B cell (primary cell): ENCODE data around the gene INPP4A. TPM values are rescaled to one million over a fixed set of nuclear protein-coding genes. Genes with fewer than 3 reads are reported as not detected.

ENCODE experiments used
- ATAC-seq: fragments of 200-7000 bp; cut with Tn5 transposase; one replicate; pipeline ENCODE4 v1.10.0; 2021; ENCODE audit warnings: low read depth, mild to moderate bottlenecking, moderate number of reproducible peaks, moderate library complexity
- CTCF ChIA-PET: fragments of 350-600 bp; sonication (Branson Sonifier 250); formaldehyde crosslinking; loops from one replicate; lab custom pipeline; 2021; ENCODE audit warnings: antibody characterized with exemption, inconsistent platforms; lab: Charles Lee
- POLR2A ChIA-PET: fragments of 350-600 bp; sonication (Branson Sonifier 250); formaldehyde crosslinking; loops from one replicate; lab custom pipeline; 2021; ENCODE audit warnings: antibody characterized with exemption; lab: Charles Lee
- DNase-seq: peaks from one replicate; pipeline ENCODE4 v3.0.0; 2013
- H2AFZ ChIP-seq: 2 replicates; pipeline ENCODE4 v1.6.1; 2012; ENCODE audit warnings: mild to moderate bottlenecking, low read depth, low read length; ENCODE audit not compliant: insufficient read depth, poor library complexity, severe bottlenecking
- H3K27ac ChIP-seq, 2 donors: 1 replicate in 1 of 2; 2 replicates in 1 of 2; pipeline ENCODE4 v1.5.1; 2012 to 2013; ENCODE audit warnings: low read length in 2 of 2, mild to moderate bottlenecking in 2 of 2, moderate library complexity in 1 of 2
- H3K27me3 ChIP-seq, 4 experiments: fragments of 200-600 bp in 1 of 4; sonication (generic) in 1 of 4; replicated peaks in 1 of 4; 1 replicate in 2 of 4; 2 replicates in 2 of 4; pipeline versions ENCODE4 v1.6.1 to v1.7.0; 2013 to 2016; ENCODE audit warnings: low read length in 3 of 4, mild to moderate bottlenecking in 2 of 4, mixed read lengths in 1 of 4, moderate library complexity in 1 of 4; ENCODE audit not compliant: insufficient read depth in 4 of 4, control insufficient read depth in 3 of 4; ENCODE audit errors: control extremely low read depth in 1 of 4
- H3K36me3 ChIP-seq, 2 experiments: replicated peaks in 1 of 2; 1 replicate in 1 of 2; 2 replicates in 1 of 2; pipeline versions ENCODE4 v1.6.1 to v1.7.1; 2013; ENCODE audit warnings: low read length in 1 of 2; ENCODE audit not compliant: insufficient read depth in 2 of 2, control insufficient read depth in 1 of 2; ENCODE audit errors: control extremely low read depth in 1 of 2, extremely low read depth in 1 of 2
- H3K4me1 ChIP-seq, 2 donors: fragments of 200-600 bp in 1 of 2; sonication (generic) in 1 of 2; 1 replicate in 1 of 2; 2 replicates in 1 of 2; pipeline versions ENCODE4 v1.5.1 to v1.6.1; 2013 to 2017; ENCODE audit warnings: low read length in 2 of 2; ENCODE audit not compliant: control insufficient read depth in 2 of 2, insufficient read depth in 2 of 2
- H3K4me2 ChIP-seq: replicated peaks from 2 replicates; pipeline ENCODE3; 2012; ENCODE audit warnings: mild to moderate bottlenecking, low read depth, low read length; ENCODE audit not compliant: poor library complexity, severe bottlenecking
- H3K4me3 ChIP-seq, 5 experiments: fragments of 200-600 bp in 1 of 5; sonication (generic) in 1 of 5; 1 replicate in 3 of 5; 2 replicates in 2 of 5; pipeline versions ENCODE4 v1.5.1 to v1.7.0; 2011 to 2016; ENCODE audit warnings: low read length in 4 of 5, mild to moderate bottlenecking in 4 of 5, low read depth in 2 of 5, control low read depth in 1 of 5, moderate library complexity in 1 of 5; ENCODE audit not compliant: insufficient read depth in 1 of 5; ENCODE audit errors: control extremely low read depth in 1 of 5, extremely low read depth in 1 of 5
- H3K79me2 ChIP-seq: fragments of 200-600 bp; sonication (generic); one replicate; pipeline ENCODE4 v1.6.0; 2016; ENCODE audit warnings: low read length; ENCODE audit not compliant: control insufficient read depth, insufficient read depth
- H3K9ac ChIP-seq: fragments of 200-600 bp; sonication (generic); 2 replicates; pipeline ENCODE4 v1.6.1; 2017; ENCODE audit warnings: mild to moderate bottlenecking, low read length, moderate library complexity
- H3K9me3 ChIP-seq, 3 donors: one replicate each; pipeline versions ENCODE4 v1.6.1 to v1.7.1; 2013; ENCODE audit warnings: low read length in 2 of 3; ENCODE audit not compliant: control insufficient read depth in 2 of 3, insufficient read depth in 1 of 3; ENCODE audit errors: control extremely low read depth in 1 of 3
- H4K20me1 ChIP-seq: 2 replicates; pipeline ENCODE4 v1.6.0; 2012; ENCODE audit warnings: mild to moderate bottlenecking, low read length; ENCODE audit not compliant: insufficient read depth, control insufficient read depth, poor library complexity, severe bottlenecking
- H3K27ac Mint-ChIP-seq: one replicate; pipeline ENCODE4 v1.8.0; 2021; ENCODE audit warnings: mixed read lengths
- H3K27me3 Mint-ChIP-seq: one replicate; pipeline ENCODE4 v1.8.0; 2021; ENCODE audit warnings: mixed read lengths
- H3K4me1 Mint-ChIP-seq: one replicate; pipeline ENCODE4 v1.8.0; 2021; ENCODE audit warnings: mixed read lengths
- H3K4me3 Mint-ChIP-seq: one replicate; pipeline ENCODE4 v1.8.0; 2021; ENCODE audit warnings: mixed read lengths
- H3K9me3 Mint-ChIP-seq: one replicate; pipeline ENCODE4 v1.8.0; 2022; ENCODE audit warnings: mixed read lengths; ENCODE audit not compliant: insufficient read depth
- EZH2 ChIP-seq: IDR thresholded peaks from 2 replicates; pipeline ENCODE4 v1.6.1; 2012; ENCODE audit warnings: borderline replicate concordance, low read depth, mild to moderate bottlenecking, moderate library complexity, low read length; ENCODE audit not compliant: insufficient read depth, poor library complexity, severe bottlenecking
- WGBS: methylation state at CpG from one replicate; pipeline ENCODE4 v1.1.5; 2013; ENCODE audit warnings: missing lambda C conversion rate; ENCODE audit not compliant: insufficient coverage; 5-methylcytosine and 5-hydroxymethylcytosine counted together
- intact Hi-C: fragments of 100-400 bp; cut with micrococcal nuclease; formaldehyde crosslinking; loops from one replicate; pipeline ENCODE4 v1.10.0; 2022
- polyA plus RNA-seq: library from polyadenylated mRNA; depleted of rRNA; stranded (reverse); fragments of >200 nt; gene quantifications from 2 replicates; pipeline ENCODE4 v1.2.3, GENCODE V29; 2012
- total RNA-seq, 2 donors: library from RNA; stranded (reverse); fragments of 120-200 nt in 1 of 2; gene quantifications; 1 replicate in 1 of 2; 2 replicates in 1 of 2; pipeline versions ENCODE4 v1.2.3 to v1.2.4, GENCODE V29; 2013 to 2022
- TF ChIP-seq, protein P1 (sequence below): fragments of 200-600 bp; IDR thresholded peaks from one replicate; pipeline ENCODE4 v1.8.0; 2022; ENCODE audit warnings: antibody characterized with exemption, mild to moderate bottlenecking

Gene INPP4A
- total and polyA plus RNA-seq, 2 donors (not counting 1 experiment from before 2014, with no cell fraction given) = 10.7 to 22.5 TPM

DNA sequence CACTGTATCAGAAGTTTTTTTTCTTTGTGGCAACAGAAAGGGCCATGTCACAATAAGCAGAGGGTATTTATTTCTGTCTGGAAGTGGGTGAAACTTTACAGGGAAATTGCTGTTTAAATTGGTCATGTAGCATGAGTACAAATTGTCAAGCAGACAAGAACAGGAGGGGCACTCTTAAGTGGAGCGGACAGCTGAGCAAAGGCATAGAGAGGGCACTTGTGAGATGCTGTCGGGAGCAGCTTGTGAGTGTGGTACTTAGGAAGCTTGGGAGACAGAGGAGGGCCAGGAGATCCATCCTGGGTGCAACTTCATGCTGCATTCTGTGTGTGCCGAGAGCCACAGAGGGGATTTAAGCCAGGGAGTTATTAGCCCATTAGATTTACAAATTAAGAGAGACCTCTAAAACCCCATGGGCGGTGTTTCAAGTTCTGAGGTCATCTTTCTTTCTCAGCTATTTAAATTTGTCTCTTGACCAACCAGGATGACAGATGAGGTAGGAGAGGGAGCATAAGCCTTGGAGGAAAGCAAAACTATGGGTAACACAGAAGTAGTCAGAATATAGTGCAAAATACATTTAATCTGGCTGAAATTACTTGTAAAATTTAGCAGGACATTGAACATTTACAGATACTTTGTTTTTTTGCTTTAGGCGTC lies 30.4 kb downstream of the INPP4A start:
- H3K27ac Mint-ChIP-seq = no peak overlapping the region
- no peak overlapping the region for H2AFZ ChIP-seq
- peaks cover 70% of the 10 kb centered on the region for H3K4me1 Mint-ChIP-seq
- 100% methylated on average over 2 of the region's 5 CpGs for WGBS
- H3K27ac ChIP-seq = no peak overlapping the region
- peaks cover 0 to 4% (median 0%) of the 10 kb centered on the region in 4 experiments for H3K27me3 ChIP-seq
- no peaks in the 10 kb centered on the region for H4K20me1 ChIP-seq
- peaks cover 85% of the 10 kb centered on the region for H3K79me2 ChIP-seq
- no peaks in the 10 kb centered on the region for H3K36me3 ChIP-seq
- POLR2A ChIA-PET = no interaction called here
- DNase-seq (no peak), ATAC-seq (no peak)
- TF ChIP-seq EZH2 = no peak
- TF ChIP-seq, protein P1, sequence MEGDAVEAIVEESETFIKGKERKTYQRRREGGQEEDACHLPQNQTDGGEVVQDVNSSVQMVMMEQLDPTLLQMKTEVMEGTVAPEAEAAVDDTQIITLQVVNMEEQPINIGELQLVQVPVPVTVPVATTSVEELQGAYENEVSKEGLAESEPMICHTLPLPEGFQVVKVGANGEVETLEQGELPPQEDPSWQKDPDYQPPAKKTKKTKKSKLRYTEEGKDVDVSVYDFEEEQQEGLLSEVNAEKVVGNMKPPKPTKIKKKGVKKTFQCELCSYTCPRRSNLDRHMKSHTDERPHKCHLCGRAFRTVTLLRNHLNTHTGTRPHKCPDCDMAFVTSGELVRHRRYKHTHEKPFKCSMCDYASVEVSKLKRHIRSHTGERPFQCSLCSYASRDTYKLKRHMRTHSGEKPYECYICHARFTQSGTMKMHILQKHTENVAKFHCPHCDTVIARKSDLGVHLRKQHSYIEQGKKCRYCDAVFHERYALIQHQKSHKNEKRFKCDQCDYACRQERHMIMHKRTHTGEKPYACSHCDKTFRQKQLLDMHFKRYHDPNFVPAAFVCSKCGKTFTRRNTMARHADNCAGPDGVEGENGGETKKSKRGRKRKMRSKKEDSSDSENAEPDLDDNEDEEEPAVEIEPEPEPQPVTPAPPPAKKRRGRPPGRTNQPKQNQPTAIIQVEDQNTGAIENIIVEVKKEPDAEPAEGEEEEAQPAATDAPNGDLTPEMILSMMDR = no peak
- peaks cover 0 to 5% (median 0%) of the 10 kb centered on the region in 3 donors for H3K9me3 ChIP-seq
- H3K4me2 ChIP-seq = no peak overlapping the region
- intact Hi-C loops = no loop called here
- no peak overlapping the region for H3K9ac ChIP-seq
- no peaks in the 10 kb centered on the region for H3K27me3 Mint-ChIP-seq
- peaks cover 26 to 57% of the 10 kb centered on the region in 2 donors for H3K4me1 ChIP-seq
- no peak overlapping the region for H3K4me3 Mint-ChIP-seq
- CTCF ChIA-PET = no interaction called here
- no peaks in the 10 kb centered on the region for H3K9me3 Mint-ChIP-seq
- H3K4me3 ChIP-seq = no peak overlapping the region

DNA sequence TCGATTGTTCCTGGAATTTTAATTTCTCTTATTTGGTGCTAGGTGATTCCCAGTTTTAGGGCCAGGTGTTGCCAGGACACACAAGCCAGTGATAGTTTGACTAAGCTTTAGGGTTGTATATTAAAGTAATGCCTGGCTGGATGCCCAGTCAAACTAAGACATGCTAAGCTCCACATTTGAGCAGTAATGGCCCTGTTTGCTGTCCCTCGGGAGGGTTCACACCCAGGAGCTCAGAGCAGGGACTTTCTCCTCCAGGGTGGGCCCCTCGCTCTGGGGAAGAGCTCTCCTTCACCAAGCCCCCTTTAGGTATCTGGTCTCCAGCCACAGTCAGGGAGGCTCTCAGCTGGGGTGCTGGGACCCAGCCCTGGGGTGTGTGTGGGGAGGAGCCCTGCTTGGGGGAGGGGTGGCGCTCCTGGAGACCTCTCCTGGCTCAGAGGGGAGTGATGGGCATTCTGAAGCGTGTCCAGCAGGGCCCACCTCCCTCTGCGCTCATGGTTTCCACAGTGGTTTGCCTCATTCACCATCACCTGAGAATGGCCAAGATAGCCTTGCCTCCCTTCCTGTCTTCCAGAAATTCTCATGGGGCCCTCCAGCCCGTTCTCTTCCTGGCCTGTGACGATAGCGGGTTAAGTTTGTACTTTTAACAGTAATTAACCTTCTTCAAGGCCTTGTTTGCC lies 31.7 kb downstream of the INPP4A start:
- H3K9me3 ChIP-seq = peaks cover 0 to 5% (median 0%) of the 10 kb centered on the region in 3 donors
- no peak overlapping the region for H3K4me3 ChIP-seq
- H3K4me1 ChIP-seq = peaks cover 26 to 55% of the 10 kb centered on the region in 2 donors
- no peak overlapping the region for H2AFZ ChIP-seq
- no peak overlapping the region for H3K9ac ChIP-seq
- Mint-ChIP-seq H3K4me3 (no peak overlapping the region), H3K4me1 (peaks cover 69% of the 10 kb centered on the region), H3K27ac (no peak overlapping the region), H3K9me3 (no peaks in the 10 kb centered on the region), H3K27me3 (no peaks in the 10 kb centered on the region)
- no peak for ATAC-seq
- no peak for DNase-seq
- intact Hi-C loops = no loop called here
- TF ChIP-seq EZH2 = no peak
- no peak overlapping the region for H3K27ac ChIP-seq
- H3K79me2 ChIP-seq = peaks cover 84% of the 10 kb centered on the region
- ChIA-PET CTCF (interaction anchor here (1.1 kb wide), 1 partner anchor 12 kb away, joined by 4 read pairs; no protein-coding TSS in a partner anchor), POLR2A (no interaction called here)
- WGBS = 88% methylated on average over 5 of the region's 9 CpGs
- H4K20me1 ChIP-seq = no peaks in the 10 kb centered on the region
- H3K27me3 ChIP-seq = peaks cover 0 to 4% (median 0%) of the 10 kb centered on the region in 4 experiments
- no peak overlapping the region for H3K4me2 ChIP-seq
- H3K36me3 ChIP-seq = no peaks in the 10 kb centered on the region
